Measurements from ENCODE around the gene EXD3.

EXD3 gene

DNA sequence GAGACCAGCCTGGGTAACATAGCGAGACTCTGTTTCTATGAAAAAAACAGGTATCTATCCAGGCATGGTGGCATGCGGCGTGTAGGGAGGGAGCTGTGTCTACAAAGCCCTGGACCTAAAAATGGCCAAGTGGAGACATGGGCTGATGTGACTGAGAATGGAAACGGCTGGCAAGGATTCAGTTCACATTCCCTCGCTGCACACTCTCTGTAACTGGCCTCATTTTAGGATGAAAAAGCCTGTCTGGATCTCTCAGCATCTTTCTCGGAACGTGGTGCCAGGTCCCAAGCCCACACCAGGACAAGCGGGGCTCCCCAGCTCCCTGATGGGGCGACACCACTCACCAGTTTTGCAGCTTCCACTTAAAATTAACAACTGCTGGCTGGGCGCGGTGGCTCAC is 13.4 kb downstream of the EXD3 start:
- no peak for DNase-seq

GRCh38 chr9:137408651-137409405 is 14.1 kb downstream of the EXD3 start:
- DNase-seq: no peak

DNA sequence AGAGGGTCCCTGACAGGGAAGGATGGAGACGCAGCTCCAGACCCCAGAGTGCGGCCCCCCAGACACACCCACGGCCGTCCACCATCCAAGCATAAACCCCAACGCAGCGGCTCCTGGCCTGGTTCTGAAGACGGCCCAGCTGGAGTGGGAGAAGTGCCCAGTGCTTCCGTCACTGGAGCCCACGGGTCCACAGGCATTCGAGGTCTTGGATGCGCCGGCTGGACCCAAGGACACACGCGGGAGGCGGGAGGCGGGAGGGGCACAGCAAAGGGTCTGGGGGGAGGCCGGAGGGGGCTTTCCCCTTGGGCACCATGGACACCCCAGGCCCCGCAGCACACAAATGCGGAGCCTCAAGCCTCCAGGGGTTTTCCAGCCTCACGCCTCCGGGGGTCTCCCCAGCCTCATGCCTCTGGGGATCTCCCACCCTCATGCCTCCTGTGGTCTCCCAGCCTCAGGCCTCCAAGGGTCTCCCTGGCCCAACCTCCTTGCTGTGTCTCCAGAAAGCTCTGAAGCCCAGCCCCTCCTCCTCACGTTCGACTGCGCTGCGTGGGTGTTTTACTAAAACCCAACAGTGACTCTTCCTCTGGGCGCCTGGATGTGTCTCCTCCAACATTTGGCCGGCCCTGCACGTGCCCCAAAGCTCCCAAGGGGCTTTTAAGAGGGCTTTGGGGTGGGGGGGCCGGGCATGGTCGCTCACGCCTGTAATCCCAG is 15.2 kb downstream of the EXD3 start:
- no peak for DNase-seq

DNA sequence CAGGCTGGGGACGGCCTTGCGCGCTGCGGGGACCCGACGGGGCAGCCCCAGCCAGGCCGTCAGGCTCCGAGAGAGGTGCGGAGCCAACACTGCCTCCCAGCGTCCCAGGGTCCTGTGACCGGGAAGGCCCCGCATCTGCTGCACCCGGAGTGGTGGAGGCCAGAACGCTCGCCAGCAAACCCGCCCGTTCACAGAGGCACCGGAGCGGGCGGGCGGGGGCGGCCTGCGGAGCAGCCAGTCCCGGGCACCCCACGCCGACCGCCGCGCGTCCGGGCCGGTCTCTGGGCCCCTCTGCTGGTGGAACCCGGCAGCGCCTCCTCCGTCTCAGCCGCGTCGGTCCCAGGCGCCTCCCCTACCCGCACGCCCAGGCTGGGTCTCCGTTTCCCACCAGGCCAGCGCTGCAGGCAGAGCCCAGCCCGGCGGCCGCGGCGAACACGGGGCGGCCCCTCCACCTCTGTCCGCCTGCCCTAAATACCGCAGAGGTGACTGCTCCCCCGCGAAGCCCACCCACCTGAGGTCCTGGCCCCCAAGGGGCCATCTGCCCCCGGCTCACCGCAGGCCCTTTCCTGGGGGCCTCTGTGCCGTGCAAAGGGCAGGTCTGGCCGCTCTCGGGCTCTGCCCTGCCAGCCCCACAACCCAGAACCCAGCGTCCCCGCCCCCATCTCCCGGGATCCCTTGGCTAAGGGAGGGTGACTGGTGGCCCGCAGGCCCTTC is 15.9 kb downstream of the EXD3 start:
- no peak for DNase-seq

- no peak for DNase-seq
Measured at GRCh38 chr9:137406085-137406760, 16.7 kb downstream of the EXD3 start.

DNA sequence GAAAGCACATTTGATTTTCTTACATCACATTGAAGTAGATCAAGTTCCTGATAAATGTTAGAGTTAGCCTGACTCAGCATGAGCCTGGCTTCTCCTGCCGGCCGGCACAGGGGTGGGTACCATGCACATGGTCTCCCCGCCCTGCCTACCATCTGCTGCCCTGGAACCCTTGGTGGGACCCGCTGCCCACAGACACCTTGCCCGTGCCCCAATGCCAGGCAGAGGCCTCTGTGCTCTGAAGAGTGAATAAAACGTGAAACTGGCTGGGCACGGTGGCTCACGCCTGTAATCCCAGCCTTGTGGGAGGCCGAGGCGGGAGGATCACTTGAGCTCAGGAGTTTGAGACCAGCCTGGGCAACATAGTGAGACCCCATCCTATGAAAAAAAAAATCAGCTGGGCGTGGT is 17.3 kb downstream of the EXD3 start:
- DNase-seq: no peak

DNA sequence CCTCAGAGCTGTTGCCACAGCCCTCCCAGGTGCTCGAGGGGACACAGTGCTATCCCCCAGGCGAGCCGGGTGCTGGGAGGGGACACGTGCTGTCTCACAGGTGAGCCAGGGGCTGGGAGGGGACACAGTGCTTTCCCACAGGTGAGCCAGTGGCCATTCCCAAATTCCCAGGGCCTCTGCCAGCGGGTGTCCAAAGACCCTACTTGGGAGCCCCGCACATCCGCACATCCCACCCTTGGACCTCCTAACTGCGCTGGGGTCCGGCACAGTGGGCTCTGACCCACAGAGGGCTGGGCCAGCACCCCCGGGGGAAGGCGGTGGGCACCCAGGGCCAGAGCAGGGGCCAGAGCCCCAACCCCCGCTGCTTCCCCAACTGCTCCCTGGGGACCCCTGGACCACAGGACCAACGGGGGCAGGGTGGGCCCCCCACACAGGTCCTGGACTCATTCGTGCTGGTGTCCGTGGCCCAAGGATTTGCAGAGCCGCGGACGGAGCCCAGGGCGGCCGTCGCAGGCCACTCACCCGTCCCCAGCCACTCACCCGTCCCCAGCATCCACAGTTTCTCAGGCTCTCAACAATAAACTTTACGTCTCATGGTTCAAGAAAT is 17.9 kb downstream of the EXD3 start:
- no peak for DNase-seq

DNA sequence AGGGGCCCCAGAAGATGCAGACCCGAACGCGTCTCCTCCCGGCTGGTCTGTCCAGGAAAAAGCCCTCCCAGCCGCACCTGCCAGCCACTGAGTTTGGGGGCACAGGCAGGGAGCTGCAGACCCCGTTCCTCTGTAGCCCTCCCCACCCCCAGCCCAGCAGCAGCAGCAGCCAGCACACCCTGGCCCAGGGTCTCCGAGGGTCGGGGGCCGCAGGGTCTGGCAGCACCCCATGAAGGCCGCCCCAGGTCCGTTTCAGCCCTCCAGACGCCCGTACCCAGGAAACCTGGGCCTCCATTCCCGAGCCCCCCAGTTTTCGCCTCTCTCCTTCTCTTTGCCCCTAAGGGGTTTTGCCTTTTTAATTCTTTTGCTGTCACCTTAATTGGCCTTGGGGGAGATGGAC is 19.7 kb downstream of the EXD3 start:
- DNase-seq: no peak

DNA sequence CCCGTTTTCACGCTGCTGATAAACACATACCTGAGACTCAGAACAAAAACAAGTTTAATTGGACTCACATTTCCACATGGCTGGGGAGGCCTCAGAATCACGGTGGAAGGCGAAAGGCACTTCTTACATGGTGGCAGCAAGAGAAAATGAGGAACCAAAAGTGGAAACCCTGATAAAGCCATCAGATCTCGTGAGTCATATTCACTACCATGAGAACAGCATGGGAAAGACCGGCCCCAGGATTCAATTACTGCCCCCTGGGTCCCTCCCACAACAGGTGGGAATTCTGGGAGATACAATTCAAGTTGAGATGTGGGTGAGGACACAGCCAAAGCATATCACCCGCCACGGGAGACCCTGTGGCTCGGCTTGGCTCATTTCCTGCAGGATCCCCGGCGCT is 20.2 kb downstream of the EXD3 start:
- no peak for DNase-seq

GRCh38 chr9:137398561-137399468 is 24.1 kb downstream of the EXD3 start:
- DNase-seq: no peak

DNA sequence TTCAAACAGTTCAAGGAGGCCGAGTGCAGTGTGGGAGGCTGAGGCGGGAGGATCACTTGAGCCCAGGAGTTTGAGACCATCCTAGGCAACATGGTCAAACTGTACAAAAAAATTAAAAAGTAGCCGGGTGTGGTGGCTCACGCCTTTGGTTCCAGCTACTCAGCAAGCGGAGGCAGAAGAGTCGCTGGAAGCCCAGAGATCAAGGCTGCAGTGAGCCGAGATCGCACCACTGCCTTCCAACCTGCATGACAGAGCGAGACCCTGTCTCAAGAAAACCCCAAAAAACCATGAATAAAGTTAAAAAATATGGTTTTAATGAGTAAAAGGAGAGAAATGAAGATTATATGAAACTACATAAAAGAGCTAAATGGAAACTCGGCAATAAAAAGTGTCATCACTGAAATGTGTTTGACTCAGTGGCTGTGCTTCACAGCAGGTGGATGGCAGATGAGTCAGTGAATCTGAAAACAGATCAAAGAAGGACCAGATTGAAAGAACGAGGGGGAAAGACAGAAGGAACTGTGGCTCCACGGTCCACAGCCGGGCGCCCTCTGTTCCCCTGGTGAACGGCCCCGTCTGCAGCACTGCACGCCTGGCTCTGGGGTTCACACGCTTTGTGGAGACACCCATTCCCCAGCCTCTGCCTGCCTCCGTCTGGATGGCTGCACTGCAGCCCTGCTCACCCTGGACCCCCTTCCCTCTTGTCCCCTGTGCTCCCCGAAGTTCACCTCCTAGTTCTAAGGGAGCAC is 25.1 kb downstream of the EXD3 start:
- DNase-seq: no peak

GRCh38 chr9:137396634-137397367 is 26.2 kb downstream of the EXD3 start:
- no peak for DNase-seq

DNA sequence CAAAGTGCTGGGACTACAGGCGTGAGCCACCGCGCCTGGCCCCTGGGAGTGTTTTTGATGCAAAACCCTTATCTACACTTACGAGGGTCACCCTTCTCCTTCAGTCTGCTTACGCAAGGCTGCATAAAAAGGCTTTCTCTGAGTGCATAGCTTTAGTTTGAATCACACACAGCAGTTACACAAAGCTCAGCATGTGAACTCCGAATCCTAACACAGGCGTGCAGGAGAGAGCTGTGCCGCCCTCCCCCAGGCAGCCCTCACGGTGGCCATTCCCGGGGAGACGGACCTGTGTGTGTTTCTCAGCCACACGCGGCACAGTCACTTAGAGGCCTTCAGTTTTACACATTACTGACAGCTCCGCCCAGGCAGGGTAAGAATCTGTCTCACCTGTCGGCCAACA is 26.7 kb downstream of the EXD3 start:
- DNase-seq: no peak

DNA sequence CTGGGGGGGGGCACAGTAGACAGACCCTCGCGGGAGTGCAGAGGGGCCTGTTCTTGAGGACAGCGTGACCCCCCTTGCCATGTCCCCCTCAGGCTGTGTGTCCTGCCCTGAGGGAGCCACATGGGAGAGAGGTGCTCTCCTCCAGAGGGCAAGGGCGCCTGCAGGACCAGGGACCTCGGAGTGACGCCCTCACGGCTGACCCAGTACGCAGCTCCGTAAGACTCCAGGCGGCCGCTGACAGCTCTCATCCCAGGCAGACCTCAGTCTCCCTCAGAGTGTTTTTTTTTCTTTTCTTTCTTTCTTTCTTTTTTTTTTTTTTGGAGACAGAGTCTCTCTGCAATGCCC is 27.3 kb downstream of the EXD3 start:
- DNase-seq: no peak

DNA sequence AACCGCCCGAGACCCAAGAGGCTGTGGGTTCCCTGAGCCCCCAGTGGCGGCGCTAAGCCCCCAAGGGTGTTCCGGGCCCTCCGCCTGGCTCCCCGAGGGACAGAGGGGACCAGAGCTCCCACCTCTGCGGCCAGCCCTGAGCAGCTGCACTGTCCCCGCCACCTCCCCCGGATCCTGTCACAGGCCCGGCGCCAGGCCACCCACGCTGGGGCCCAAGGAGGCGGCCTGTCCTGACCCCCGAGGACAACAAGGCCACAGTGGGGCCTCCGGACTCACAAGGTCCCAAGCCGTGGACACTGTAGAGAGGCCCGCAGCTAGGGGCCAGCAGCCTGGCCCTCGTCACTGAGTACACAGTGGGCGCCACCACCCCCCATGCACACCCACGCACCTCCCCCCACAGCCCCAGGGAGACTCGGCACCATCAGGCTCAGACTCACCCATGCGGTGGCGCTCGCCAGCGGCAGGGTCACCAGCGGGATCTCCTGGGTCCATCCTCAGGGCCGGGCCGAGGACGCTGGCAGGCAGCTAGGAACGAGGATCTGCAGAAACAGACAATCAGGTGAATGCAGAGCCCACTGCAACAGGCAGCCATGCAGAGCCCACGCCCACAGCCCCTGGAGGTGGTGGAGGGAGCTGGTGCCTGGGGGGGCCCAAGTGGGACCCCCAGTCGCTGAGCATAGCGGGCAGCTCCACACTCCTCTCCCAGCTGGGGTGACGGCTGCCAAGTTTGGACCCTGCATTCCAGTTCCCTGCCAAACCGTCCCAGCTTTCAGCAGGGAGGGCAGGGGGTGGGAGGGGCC is 27.9 kb downstream of the EXD3 start:
- DNase-seq: no peak

GRCh38 chr9:137393176-137394150 is 29.5 kb downstream of the EXD3 start:
- DNase-seq: no peak

DNA sequence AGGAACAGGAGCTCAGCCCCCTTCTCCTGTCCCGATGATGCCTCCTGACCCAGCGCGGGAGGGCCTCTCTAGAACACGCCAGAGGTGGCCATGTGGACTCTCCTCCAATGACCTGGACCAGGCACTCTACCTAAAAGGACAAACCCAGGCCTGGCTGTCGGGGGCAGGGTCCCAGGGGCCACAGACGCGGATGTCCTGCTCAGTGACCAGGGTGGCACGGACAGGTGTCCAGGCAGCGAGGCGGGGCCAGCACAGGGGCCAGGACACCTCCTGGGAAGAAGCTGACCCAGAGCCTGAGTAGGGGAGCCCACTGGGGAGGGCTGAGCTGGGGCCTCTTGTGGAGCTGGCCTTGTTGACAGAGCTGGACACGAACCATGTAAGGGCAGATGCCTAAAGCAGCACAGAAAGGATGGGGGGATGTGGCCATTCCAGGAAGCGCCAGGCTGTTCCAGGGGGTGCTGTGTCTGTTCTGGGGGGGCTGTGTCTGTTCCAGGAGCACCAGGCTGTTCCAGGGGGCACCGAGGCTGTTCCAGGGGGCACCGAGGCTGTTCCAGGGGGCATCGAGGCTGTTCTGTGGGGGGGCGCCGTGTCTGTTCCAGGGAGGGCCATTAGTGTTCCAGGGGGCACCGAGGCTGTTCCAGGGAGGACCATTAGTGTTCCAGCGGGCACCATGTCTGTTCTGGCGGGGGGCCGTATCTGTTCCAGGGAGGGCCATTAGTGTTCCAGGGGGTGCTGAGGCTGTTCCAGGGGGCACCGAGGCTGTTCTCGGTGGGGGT is 30.5 kb downstream of the EXD3 start:
- no peak for DNase-seq

DNA sequence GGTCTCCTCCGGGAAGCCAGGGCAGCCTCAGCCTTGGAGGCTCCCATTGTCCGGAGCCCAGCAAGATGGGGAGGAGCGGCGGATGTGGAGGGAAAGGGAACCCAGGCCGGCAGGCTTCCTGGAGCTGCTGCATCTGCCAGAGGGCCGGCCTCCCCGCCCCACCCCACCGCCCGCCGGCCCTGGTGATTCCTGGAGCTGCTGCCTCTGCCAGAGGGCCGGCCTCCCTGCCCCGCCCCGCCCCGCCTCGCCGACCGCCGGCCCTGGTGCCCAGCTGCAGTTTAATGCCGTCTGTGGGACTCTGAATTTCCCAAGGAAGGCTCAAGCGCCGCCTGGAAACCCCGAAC is 31.6 kb downstream of the EXD3 start:
- no peak for DNase-seq

All from NCI-H446 treated with DMSO at 0.1 percent for 48 hours (cell line).